Astrocyte (in vitro differentiated cells and primary cell): Measurements from ENCODE around the gene CDR2L.

ENCODE experiments used
- EZH2 ChIP-seq: IDR thresholded peaks from 2 replicates; pipeline ENCODE4 v1.6.1; 2012; ENCODE audit warnings: mild to moderate bottlenecking, low read length, inconsistent platforms; ENCODE audit not compliant: insufficient read depth
- TF ChIP-seq, protein P1 (sequence below): IDR thresholded peaks from 2 replicates; pipeline ENCODE4 v1.5.1; 2011; ENCODE audit warnings: low read depth, mild to moderate bottlenecking, inconsistent platforms, low read length, moderate library complexity; ENCODE audit not compliant: insufficient read depth

DNA sequence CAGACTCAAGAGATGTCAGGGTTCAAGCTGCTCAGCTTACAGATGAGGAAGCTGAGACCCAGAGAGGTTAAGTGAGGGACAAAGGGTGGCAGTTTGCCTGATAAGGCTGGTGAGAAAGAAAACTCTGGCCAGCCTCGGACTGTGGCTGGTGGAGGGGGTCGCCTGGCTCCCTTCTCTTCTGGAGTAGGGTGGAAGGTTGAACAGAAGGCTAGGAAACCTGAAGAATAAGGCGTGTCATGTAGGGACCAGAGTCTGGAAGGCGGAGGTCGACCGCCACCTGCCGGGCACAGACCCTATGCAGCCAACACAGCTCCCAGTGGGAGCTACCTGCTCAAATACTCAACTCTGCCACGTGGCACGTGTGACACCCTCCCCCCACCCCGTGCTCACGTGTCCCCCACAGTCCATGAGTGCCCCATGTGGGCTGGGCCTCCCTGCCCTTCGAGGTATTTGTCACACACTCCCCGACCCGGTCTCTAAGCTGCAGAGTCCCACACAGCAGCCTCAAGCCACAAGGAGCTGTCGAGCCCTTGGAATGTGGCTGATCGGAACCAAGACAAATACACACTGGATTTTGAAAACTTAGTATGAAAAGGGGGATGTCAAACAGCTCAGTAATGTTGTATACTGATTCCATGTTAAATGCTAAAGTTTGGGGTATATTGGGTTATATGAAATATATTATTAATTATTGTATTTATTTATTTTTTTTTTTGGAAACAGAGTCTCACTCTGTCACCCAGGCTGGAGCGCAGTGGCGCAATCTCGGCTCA is 26.7 kb upstream of the CDR2L start:
- TF ChIP-seq, protein P1, sequence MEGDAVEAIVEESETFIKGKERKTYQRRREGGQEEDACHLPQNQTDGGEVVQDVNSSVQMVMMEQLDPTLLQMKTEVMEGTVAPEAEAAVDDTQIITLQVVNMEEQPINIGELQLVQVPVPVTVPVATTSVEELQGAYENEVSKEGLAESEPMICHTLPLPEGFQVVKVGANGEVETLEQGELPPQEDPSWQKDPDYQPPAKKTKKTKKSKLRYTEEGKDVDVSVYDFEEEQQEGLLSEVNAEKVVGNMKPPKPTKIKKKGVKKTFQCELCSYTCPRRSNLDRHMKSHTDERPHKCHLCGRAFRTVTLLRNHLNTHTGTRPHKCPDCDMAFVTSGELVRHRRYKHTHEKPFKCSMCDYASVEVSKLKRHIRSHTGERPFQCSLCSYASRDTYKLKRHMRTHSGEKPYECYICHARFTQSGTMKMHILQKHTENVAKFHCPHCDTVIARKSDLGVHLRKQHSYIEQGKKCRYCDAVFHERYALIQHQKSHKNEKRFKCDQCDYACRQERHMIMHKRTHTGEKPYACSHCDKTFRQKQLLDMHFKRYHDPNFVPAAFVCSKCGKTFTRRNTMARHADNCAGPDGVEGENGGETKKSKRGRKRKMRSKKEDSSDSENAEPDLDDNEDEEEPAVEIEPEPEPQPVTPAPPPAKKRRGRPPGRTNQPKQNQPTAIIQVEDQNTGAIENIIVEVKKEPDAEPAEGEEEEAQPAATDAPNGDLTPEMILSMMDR: peak; percentile 31
- no peak for TF ChIP-seq EZH2
